ENCODE data around the gene ASS1. TPM values are rescaled to one million over a fixed set of nuclear protein-coding genes. Genes with fewer than 3 reads are reported as not detected.

The ASS1 gene
- total and polyA plus RNA-seq, 2 of the 13 experiments (the other 11 are each of a cell fraction or from before 2014, with no cell fraction given) = 77.6 to 122 TPM

DNA sequence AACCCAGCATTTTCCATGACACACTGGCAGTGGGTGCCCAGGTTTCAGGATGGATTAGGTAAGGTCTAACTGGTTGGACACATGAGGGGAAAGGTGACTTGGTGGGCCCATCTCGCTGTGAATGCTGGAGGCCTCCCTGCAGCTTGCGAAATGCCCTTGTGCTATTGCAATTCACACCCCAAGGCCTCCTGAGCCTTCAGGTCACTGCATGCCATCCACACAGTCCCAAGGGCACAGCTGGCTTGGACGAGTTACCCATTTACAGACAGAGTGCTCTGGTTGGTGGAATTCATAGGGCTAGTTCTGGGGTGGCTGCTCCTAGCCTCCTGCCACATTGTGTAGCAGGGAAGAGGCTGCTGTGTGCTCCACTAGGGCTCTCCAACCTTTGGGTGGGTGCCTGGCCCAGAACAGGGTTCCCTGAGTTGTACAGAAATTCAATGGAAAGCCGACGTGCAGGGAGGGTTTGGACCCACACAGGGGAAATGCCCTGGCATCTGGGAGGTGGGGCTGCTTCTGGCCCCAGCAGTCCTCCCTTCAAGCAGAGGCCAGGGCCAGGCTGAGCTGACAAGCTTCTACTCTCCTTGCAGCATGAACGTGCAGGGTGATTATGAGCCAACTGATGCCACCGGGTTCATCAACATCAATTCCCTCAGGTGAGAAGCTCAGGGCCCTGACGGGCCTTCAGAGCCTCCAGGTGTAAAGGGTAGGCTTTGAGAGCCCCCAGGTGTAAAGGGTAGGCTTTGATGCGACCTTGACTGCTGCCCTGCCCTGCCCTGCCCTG lies 54.3 kb downstream of the ASS1 start (continued):
- TF ChIP-seq, protein P1, sequence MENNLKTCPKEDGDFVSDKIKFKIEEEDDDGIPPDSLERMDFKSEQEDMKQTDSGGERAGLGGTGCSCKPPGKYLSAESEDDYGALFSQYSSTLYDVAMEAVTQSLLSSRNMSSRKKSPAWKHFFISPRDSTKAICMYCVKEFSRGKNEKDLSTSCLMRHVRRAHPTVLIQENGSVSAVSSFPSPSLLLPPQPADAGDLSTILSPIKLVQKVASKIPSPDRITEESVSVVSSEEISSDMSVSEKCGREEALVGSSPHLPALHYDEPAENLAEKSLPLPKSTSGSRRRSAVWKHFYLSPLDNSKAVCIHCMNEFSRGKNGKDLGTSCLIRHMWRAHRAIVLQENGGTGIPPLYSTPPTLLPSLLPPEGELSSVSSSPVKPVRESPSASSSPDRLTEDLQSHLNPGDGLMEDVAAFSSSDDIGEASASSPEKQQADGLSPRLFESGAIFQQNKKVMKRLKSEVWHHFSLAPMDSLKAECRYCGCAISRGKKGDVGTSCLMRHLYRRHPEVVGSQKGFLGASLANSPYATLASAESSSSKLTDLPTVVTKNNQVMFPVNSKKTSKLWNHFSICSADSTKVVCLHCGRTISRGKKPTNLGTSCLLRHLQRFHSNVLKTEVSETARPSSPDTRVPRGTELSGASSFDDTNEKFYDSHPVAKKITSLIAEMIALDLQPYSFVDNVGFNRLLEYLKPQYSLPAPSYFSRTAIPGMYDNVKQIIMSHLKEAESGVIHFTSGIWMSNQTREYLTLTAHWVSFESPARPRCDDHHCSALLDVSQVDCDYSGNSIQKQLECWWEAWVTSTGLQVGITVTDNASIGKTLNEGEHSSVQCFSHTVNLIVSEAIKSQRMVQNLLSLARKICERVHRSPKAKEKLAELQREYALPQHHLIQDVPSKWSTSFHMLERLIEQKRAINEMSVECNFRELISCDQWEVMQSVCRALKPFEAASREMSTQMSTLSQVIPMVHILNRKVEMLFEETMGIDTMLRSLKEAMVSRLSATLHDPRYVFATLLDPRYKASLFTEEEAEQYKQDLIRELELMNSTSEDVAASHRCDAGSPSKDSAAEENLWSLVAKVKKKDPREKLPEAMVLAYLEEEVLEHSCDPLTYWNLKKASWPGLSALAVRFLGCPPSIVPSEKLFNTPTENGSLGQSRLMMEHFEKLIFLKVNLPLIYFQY (CRISPR knock-in tag; IDR thresholded peaks at IDR 0.05; ENCODE audit: borderline replicate concordance) = peak; percentile 69; the same call in 1 of the 2 replicates
- TF ChIP-seq ZNF33A (CRISPR knock-in tag; IDR thresholded peaks at IDR 0.05; ENCODE audit: borderline replicate concordance) = no peak
- 0 out of 2 replicates have a peak, but pooled peaks have one; percentile 43 for TF ChIP-seq MEIS1 (CRISPR knock-in tag; IDR thresholded peaks at IDR 0.05; ENCODE audit: borderline replicate concordance)
- peak; percentile 90 for TF ChIP-seq HNRNPL (IDR thresholded peaks at IDR 0.05; ENCODE audit: low read depth, low read length)
- TF ChIP-seq, protein P2, sequence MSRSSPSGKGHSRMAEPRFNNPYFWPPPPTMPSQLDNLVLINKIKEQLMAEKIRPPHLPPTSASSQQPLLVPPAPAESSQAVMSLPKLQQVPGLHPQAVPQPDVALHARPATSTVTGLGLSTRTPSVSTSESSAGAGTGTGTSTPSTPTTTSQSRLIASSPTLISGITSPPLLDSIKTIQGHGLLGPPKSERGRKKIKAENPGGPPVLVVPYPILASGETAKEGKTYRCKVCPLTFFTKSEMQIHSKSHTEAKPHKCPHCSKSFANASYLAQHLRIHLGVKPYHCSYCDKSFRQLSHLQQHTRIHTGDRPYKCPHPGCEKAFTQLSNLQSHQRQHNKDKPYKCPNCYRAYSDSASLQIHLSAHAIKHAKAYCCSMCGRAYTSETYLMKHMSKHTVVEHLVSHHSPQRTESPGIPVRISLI (CRISPR knock-in tag; IDR thresholded peaks at IDR 0.05; ENCODE audit: borderline replicate concordance) = no peak
- TF ChIP-seq YY1 (IDR thresholded peaks at IDR 0.05; ENCODE audit: insufficient read depth, insufficient replicate concordance, low read depth, low read length) = no peak
- TF ChIP-seq ZSCAN21 (CRISPR knock-in tag; IDR thresholded peaks at IDR 0.05; ENCODE audit: borderline replicate concordance) = peak; percentile 64
- TF ChIP-seq HNF4G (IDR thresholded peaks at IDR 0.05; ENCODE audit: borderline replicate concordance, low read depth, low read length) = peak; percentile 74
- no peak for TF ChIP-seq HNF4G (CRISPR knock-in tag; IDR thresholded peaks at IDR 0.05; ENCODE audit: borderline replicate concordance, low read depth)
- no peak for TF ChIP-seq EEA1 (CRISPR knock-in tag; IDR thresholded peaks at IDR 0.05; ENCODE audit: borderline replicate concordance)
- no peak for TF ChIP-seq SRSF9 (IDR thresholded peaks at IDR 0.05; ENCODE audit: borderline replicate concordance, insufficient read depth, low read depth, low read length, poor library complexity, severe bottlenecking)
- TF ChIP-seq PHF5A (CRISPR knock-in tag; IDR thresholded peaks at IDR 0.05; ENCODE audit: low read depth, unreplicated experiment) = peak; percentile 54
- peak; percentile 90; the same call in 1 of the 2 replicates for TF ChIP-seq ZNF644 (CRISPR knock-in tag; IDR thresholded peaks at IDR 0.05; ENCODE audit: low read depth)
- TF ChIP-seq FOXA3 (CRISPR knock-in tag; IDR thresholded peaks at IDR 0.05) = peak; percentile 83
- TF ChIP-seq PPARG (CRISPR knock-in tag; conservative IDR thresholded peaks at IDR 0.05) = peak; percentile 82
- no peak for TF ChIP-seq ZFP41 (CRISPR knock-in tag; IDR thresholded peaks at IDR 0.05; ENCODE audit: borderline replicate concordance)
- TF ChIP-seq HIVEP1 (CRISPR knock-in tag; IDR thresholded peaks at IDR 0.05) = peak; percentile 27; the same call in 1 of the 2 replicates
- peak; percentile 81 for TF ChIP-seq NR2C2 (CRISPR knock-in tag; IDR thresholded peaks at IDR 0.05; ENCODE audit: borderline replicate concordance)
- TF ChIP-seq ZNF597 (CRISPR knock-in tag; IDR thresholded peaks at IDR 0.05) = no peak
- peak; percentile 51; the same call in 1 of the 2 replicates for TF ChIP-seq ZNF510 (CRISPR knock-in tag; IDR thresholded peaks at IDR 0.05; ENCODE audit: low read depth)
- no peak for TF ChIP-seq JARID2 (CRISPR knock-in tag; IDR thresholded peaks at IDR 0.05; ENCODE audit: insufficient replicate concordance)

Measured in HepG2 (cell line).